ENCODE measurements around the gene E2F8.

The E2F8 gene

GRCh38 chr11:19232910-19233503 is 7.7 kb downstream of the E2F8 start:
- Mint-ChIP-seq H3K4me1 (peaks cover 5% of the 10 kb centered on the region), H3K27me3 (ENCODE audit: low read depth, poor library complexity) (peaks cover 3% of the 10 kb centered on the region), H3K36me3 (ENCODE audit: low read depth) (peaks cover 44% of the 10 kb centered on the region), H3K9me3 (no peaks in the 10 kb centered on the region), H3K27ac (no peak overlapping the region), H3K4me3 (no peak overlapping the region)
- no peak for TF ChIP-seq CTCF (IDR thresholded peaks at IDR 0.05)
- no peak for DNase-seq

GRCh38 chr11:19229671-19230070 is 11.1 kb downstream of the E2F8 start:
- Mint-ChIP-seq H3K4me3 (no peak overlapping the region), H3K36me3 (ENCODE audit: low read depth) (peaks cover 33% of the 10 kb centered on the region), H3K27ac (peak overlapping the region; percentile 18), H3K4me1 (peaks cover 7% of the 10 kb centered on the region), H3K27me3 (ENCODE audit: low read depth, poor library complexity) (peaks cover 3% of the 10 kb centered on the region), H3K9me3 (no peaks in the 10 kb centered on the region)
- no peak for TF ChIP-seq CTCF (IDR thresholded peaks at IDR 0.05)
- DNase-seq: no peak

GRCh38 chr11:19228968-19229367 is 11.8 kb downstream of the E2F8 start:
- no peak overlapping the region for H3K27ac Mint-ChIP-seq
- H3K4me3 Mint-ChIP-seq: no peak overlapping the region
- no peak for DNase-seq
- peaks cover 3% of the 10 kb centered on the region for H3K27me3 Mint-ChIP-seq (ENCODE audit: low read depth, poor library complexity)
- no peaks in the 10 kb centered on the region for H3K9me3 Mint-ChIP-seq
- no peak for TF ChIP-seq CTCF (IDR thresholded peaks at IDR 0.05)
- H3K4me1 Mint-ChIP-seq: peaks cover 7% of the 10 kb centered on the region
- peaks cover 33% of the 10 kb centered on the region for H3K36me3 Mint-ChIP-seq (ENCODE audit: low read depth)

GRCh38 chr11:19226378-19227195 is 14.2 kb downstream of the E2F8 start:
- Mint-ChIP-seq H3K27ac (no peak overlapping the region), H3K36me3 (ENCODE audit: low read depth) (peaks cover 29% of the 10 kb centered on the region), H3K4me3 (no peak overlapping the region), H3K4me1 (peaks cover 7% of the 10 kb centered on the region), H3K9me3 (no peaks in the 10 kb centered on the region), H3K27me3 (ENCODE audit: low read depth, poor library complexity) (no peaks in the 10 kb centered on the region)
- no peak for TF ChIP-seq CTCF (IDR thresholded peaks at IDR 0.05)
- DNase-seq: no peak

GRCh38 chr11:19225581-19225980 is 15.2 kb downstream of the E2F8 start:
- no peaks in the 10 kb centered on the region for H3K27me3 Mint-ChIP-seq (ENCODE audit: low read depth, poor library complexity)
- DNase-seq: no peak
- no peak overlapping the region for H3K4me3 Mint-ChIP-seq
- H3K9me3 Mint-ChIP-seq: no peaks in the 10 kb centered on the region
- peaks cover 7% of the 10 kb centered on the region for H3K4me1 Mint-ChIP-seq
- no peak for TF ChIP-seq CTCF (IDR thresholded peaks at IDR 0.05)
- H3K27ac Mint-ChIP-seq: peak overlapping the region; percentile 52
- H3K36me3 Mint-ChIP-seq (ENCODE audit: low read depth): peaks cover 27% of the 10 kb centered on the region

All from nephron progenitor cell (in vitro differentiated cells).